HEK293 (cell line): ENCODE measurements around the gene ARID3B.

ENCODE experiments used
- BCL11A ChIP-seq: fragments of 450-650 bp; formaldehyde crosslinking; IDR thresholded peaks from 2 replicates; pipeline ENCODE4 v1.5.1; 2016; ENCODE audit warnings: low read depth, missing biosample characterization, missing genetic modification characterization
- ZNF10 ChIP-seq: fragments of 450-650 bp; formaldehyde crosslinking; IDR thresholded peaks from 2 replicates; pipeline ENCODE4 v1.5.1; 2017; ENCODE audit warnings: missing biosample characterization, missing genetic modification characterization
- ZNF660 ChIP-seq: fragments of 450-650 bp; IDR thresholded peaks from 2 replicates; pipeline ENCODE4 v1.5.1; 2018; ENCODE audit warnings: missing biosample characterization, mild to moderate bottlenecking, missing genetic modification characterization

DNA sequence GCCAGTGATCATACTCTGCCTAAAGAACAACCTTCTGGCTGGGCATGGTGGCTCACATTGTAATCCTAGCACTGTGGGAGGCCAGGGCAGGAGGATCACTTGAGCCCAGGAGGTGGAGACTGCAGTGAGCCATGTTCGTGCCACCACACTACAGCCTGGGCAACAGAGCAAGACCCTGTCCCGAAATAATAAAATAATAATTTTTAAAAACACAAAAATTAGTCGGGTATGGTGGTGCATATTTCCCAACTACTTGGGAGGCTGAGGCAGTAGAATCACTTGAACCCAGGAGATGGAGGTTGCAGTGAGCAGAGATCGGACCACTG is 34.5 kb upstream of the ARID3B start:
- TF ChIP-seq ZNF10 = no peak
- TF ChIP-seq ZNF660 (tag by site-specific recombination) = no peak
- no peak for TF ChIP-seq BCL11A (tag by site-specific recombination)
